ENCODE data around the gene CAMK1D. TPM values are rescaled to one million over a fixed set of nuclear protein-coding genes. Genes with fewer than 3 reads are reported as not detected.

Gene CAMK1D
- total RNA-seq, 1 experiment from 2014 or later: 10.2 TPM

DNA sequence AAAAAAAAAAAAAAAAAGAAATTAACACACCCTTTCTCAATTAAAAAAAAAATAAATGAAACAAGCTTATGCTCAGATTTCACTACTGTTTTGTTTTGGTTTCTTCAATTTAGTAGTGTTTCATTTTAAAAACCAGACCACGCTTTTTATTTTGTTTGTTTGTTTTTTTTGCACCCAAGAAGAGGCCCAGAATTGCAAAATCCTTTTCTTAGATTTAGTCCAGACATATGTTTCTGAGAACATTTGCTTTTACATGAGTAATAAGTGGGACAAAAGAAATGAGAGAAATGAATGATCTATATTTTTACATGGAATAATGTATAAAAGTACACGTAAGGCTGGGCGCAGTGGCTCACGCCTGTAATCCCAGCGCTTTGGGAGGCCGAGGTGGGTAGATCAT lies 34.5 kb upstream of the CAMK1D start (continued):
- TF ChIP-seq ZNF425 (CRISPR knock-in tag; conservative IDR thresholded peaks at IDR 0.05) (no peak), NFE2L1 (CRISPR knock-in tag; IDR thresholded peaks at IDR 0.05) (no peak)
- TF ChIP-seq, protein P1, sequence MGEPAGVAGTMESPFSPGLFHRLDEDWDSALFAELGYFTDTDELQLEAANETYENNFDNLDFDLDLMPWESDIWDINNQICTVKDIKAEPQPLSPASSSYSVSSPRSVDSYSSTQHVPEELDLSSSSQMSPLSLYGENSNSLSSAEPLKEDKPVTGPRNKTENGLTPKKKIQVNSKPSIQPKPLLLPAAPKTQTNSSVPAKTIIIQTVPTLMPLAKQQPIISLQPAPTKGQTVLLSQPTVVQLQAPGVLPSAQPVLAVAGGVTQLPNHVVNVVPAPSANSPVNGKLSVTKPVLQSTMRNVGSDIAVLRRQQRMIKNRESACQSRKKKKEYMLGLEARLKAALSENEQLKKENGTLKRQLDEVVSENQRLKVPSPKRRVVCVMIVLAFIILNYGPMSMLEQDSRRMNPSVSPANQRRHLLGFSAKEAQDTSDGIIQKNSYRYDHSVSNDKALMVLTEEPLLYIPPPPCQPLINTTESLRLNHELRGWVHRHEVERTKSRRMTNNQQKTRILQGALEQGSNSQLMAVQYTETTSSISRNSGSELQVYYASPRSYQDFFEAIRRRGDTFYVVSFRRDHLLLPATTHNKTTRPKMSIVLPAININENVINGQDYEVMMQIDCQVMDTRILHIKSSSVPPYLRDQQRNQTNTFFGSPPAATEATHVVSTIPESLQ (CRISPR knock-in tag; IDR thresholded peaks at IDR 0.05): no peak

GRCh38 chr10:12319076-12319475 lies 30.3 kb upstream of the CAMK1D start:
- ChIA-PET POLR2A (no interaction called here), CTCF (no interaction called here)
- no peak for DNase-seq (ENCODE audit: low spot score)
- Mint-ChIP-seq H3K9me3 (no peaks in the 10 kb centered on the region; the same call in 1 of the 2 replicates), H3K36me3 (no peaks in the 10 kb centered on the region), H3K4me3 (no peak overlapping the region), H3K27me3 (ENCODE audit: low read depth) (no peaks in the 10 kb centered on the region), H3K27ac (no peak overlapping the region), H3K4me1 (peaks cover 4% of the 10 kb centered on the region; the same call in 1 of the 2 replicates)
- TF ChIP-seq, protein P2, sequence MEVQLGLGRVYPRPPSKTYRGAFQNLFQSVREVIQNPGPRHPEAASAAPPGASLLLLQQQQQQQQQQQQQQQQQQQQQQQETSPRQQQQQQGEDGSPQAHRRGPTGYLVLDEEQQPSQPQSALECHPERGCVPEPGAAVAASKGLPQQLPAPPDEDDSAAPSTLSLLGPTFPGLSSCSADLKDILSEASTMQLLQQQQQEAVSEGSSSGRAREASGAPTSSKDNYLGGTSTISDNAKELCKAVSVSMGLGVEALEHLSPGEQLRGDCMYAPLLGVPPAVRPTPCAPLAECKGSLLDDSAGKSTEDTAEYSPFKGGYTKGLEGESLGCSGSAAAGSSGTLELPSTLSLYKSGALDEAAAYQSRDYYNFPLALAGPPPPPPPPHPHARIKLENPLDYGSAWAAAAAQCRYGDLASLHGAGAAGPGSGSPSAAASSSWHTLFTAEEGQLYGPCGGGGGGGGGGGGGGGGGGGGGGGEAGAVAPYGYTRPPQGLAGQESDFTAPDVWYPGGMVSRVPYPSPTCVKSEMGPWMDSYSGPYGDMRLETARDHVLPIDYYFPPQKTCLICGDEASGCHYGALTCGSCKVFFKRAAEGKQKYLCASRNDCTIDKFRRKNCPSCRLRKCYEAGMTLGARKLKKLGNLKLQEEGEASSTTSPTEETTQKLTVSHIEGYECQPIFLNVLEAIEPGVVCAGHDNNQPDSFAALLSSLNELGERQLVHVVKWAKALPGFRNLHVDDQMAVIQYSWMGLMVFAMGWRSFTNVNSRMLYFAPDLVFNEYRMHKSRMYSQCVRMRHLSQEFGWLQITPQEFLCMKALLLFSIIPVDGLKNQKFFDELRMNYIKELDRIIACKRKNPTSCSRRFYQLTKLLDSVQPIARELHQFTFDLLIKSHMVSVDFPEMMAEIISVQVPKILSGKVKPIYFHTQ (CRISPR knock-in tag; IDR thresholded peaks at IDR 0.05): no peak
- TF ChIP-seq GRHL2 (CRISPR knock-in tag; IDR thresholded peaks at IDR 0.05; ENCODE audit: insufficient replicate concordance, severe bottlenecking) (no peak), ZNF512 (CRISPR knock-in tag; IDR thresholded peaks at IDR 0.05; ENCODE audit: borderline replicate concordance) (no peak), ZNF121 (CRISPR knock-in tag; IDR thresholded peaks at IDR 0.05) (no peak), ELF4 (CRISPR knock-in tag; IDR thresholded peaks at IDR 0.05; ENCODE audit: low read depth) (no peak)
- TF ChIP-seq, protein P3, sequence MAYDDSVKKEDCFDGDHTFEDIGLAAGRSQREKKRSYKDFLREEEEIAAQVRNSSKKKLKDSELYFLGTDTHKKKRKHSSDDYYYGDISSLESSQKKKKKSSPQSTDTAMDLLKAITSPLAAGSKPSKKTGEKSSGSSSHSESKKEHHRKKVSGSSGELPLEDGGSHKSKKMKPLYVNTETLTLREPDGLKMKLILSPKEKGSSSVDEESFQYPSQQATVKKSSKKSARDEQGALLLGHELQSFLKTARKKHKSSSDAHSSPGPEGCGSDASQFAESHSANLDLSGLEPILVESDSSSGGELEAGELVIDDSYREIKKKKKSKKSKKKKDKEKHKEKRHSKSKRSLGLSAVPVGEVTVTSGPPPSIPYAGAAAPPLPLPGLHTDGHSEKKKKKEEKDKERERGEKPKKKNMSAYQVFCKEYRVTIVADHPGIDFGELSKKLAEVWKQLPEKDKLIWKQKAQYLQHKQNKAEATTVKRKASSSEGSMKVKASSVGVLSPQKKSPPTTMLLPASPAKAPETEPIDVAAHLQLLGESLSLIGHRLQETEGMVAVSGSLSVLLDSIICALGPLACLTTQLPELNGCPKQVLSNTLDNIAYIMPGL (CRISPR knock-in tag; IDR thresholded peaks at IDR 0.05): no peak
- no peak for ATAC-seq

- H3K9me3 Mint-ChIP-seq: no peaks in the 10 kb centered on the region; the same call in 1 of the 2 replicates
- no peaks in the 10 kb centered on the region for H3K27me3 Mint-ChIP-seq (ENCODE audit: low read depth)
- H3K4me1 Mint-ChIP-seq: peaks cover 4% of the 10 kb centered on the region; the same call in 1 of the 2 replicates
- ChIA-PET POLR2A (no interaction called here), CTCF (no interaction called here)
- ATAC-seq: no peak
- H3K4me3 Mint-ChIP-seq: no peak overlapping the region
- no peak overlapping the region for H3K27ac Mint-ChIP-seq
- DNase-seq (ENCODE audit: low spot score): no peak
- no peaks in the 10 kb centered on the region for H3K36me3 Mint-ChIP-seq
- TF ChIP-seq ZNF263 (CRISPR knock-in tag; IDR thresholded peaks at IDR 0.05; ENCODE audit: low read depth): no peak
- TF ChIP-seq GTF2I (CRISPR knock-in tag; conservative IDR thresholded peaks at IDR 0.05): no peak
- TF ChIP-seq CDX4 (CRISPR knock-in tag; IDR thresholded peaks at IDR 0.05; ENCODE audit: borderline replicate concordance): no peak
- no peak for TF ChIP-seq CREB1 (CRISPR knock-in tag; IDR thresholded peaks at IDR 0.05)
- no peak for TF ChIP-seq PRRX2 (CRISPR knock-in tag; IDR thresholded peaks at IDR 0.05)
- TF ChIP-seq ZNF396 (CRISPR knock-in tag; IDR thresholded peaks at IDR 0.05; ENCODE audit: borderline replicate concordance): no peak
Observed at GRCh38 chr10:12320892-12321291, 28.5 kb upstream of the CAMK1D start.

Data from WTC11 (cell line).